ENCODE data around the gene RASL11A.
A peak's percentile ranks its signal among the peaks of the same experiment; 100 is the strongest.
"Not testable (repeated sequence)": the region's sequence is repeated elsewhere in the genome, so short reads cannot be mapped to it uniquely, and the experiment has no call there.

Gene RASL11A

GRCh38 chr13:27300941-27301586 is 30.4 kb downstream of the RASL11A start:
- no peak for DNase-seq (ENCODE audit: low read depth)

- no peak for DNase-seq (ENCODE audit: low read depth)
Observed at GRCh38 chr13:27302643-27303262, 32.1 kb downstream of the RASL11A start.

GRCh38 chr13:27304099-27304498 is 33.5 kb downstream of the RASL11A start:
- no peak for DNase-seq (ENCODE audit: low read depth)

GRCh38 chr13:27304611-27305010 is 34.0 kb downstream of the RASL11A start:
- DNase-seq (ENCODE audit: low read depth), result no peak

- no peak for DNase-seq (ENCODE audit: low read depth)
Observed at GRCh38 chr13:27306364-27306763, 35.7 kb downstream of the RASL11A start.

GRCh38 chr13:27308941-27309340 is 38.3 kb downstream of the RASL11A start:
- no peak for DNase-seq (ENCODE audit: low read depth)

- DNase-seq (ENCODE audit: low read depth), result no peak
Observed at GRCh38 chr13:27309401-27309958, 38.9 kb downstream of the RASL11A start.

GRCh38 chr13:27309967-27310598 is 39.5 kb downstream of the RASL11A start:
- peak; percentile 22 for DNase-seq (ENCODE audit: low read depth)

- no peak for DNase-seq (ENCODE audit: low read depth)
Observed at GRCh38 chr13:27310946-27311345, 40.3 kb downstream of the RASL11A start.

GRCh38 chr13:27311518-27312210 is 41.0 kb downstream of the RASL11A start:
- DNase-seq (ENCODE audit: low read depth), result no peak

GRCh38 chr13:27313770-27314169 is 43.1 kb downstream of the RASL11A start:
- no peak for DNase-seq (ENCODE audit: low read depth)

- DNase-seq (ENCODE audit: low read depth), result no peak
Observed at GRCh38 chr13:27319404-27319803, 48.8 kb downstream of the RASL11A start.

GRCh38 chr13:27321468-27322431 is 51.1 kb downstream of the RASL11A start:
- no peak for DNase-seq (ENCODE audit: low read depth)

GRCh38 chr13:27322443-27322842 is 51.8 kb downstream of the RASL11A start:
- DNase-seq (ENCODE audit: low read depth), result not testable (repeated sequence)
